GM21529 (cell line): ENCODE results near the gene CLIP1.
A peak's percentile ranks its signal among the peaks of the same experiment; 100 is the strongest.
"Not testable (repeated sequence)": the region's sequence is repeated elsewhere in the genome, so short reads cannot be mapped to it uniquely, and the experiment has no call there.

ENCODE experiments used
- ATAC-seq: cut with Tn5 transposase; IDR thresholded peaks from one replicate; pipeline ENCODE4 v1.9.1; 2021; ENCODE audit not compliant: unreplicated experiment

CLIP1 gene

GRCh38 chr12:122437656-122438121, 15.2 kb upstream of the CLIP1 start:
- no peak for ATAC-seq

GRCh38 chr12:122435186-122435585, 12.7 kb upstream of the CLIP1 start:
- ATAC-seq, result no peak

GRCh38 chr12:122429043-122429442, 6.6 kb upstream of the CLIP1 start:
- not testable (repeated sequence) for ATAC-seq

- ATAC-seq, result no peak
These were observed 4.9 kb upstream of the CLIP1 start for GRCh38 chr12:122427403-122427802.

GRCh38 chr12:122423258-122424165, 1.0 kb upstream of the CLIP1 start:
- no peak for ATAC-seq

- ATAC-seq, result no peak
These were observed 325 bp upstream of the CLIP1 start for GRCh38 chr12:122422730-122423257.

GRCh38 chr12:122421187-122421820, 1.2 kb downstream of the CLIP1 start:
- no peak for ATAC-seq

GRCh38 chr12:122420471-122421162, 1.9 kb downstream of the CLIP1 start:
- ATAC-seq, result no peak

- ATAC-seq, result not testable (repeated sequence)
These were observed 3.4 kb downstream of the CLIP1 start for GRCh38 chr12:122419094-122419493.

GRCh38 chr12:122415665-122416064, 6.8 kb downstream of the CLIP1 start:
- ATAC-seq, result not testable (repeated sequence)

- ATAC-seq, result no peak
These were observed 8.7 kb downstream of the CLIP1 start for GRCh38 chr12:122413516-122414404.

GRCh38 chr12:122412851-122413433, 9.5 kb downstream of the CLIP1 start:
- no peak for ATAC-seq

GRCh38 chr12:122411537-122411936, 10.9 kb downstream of the CLIP1 start:
- no peak for ATAC-seq

GRCh38 chr12:122407208-122407607, 15.3 kb downstream of the CLIP1 start:
- no peak for ATAC-seq

GRCh38 chr12:122406701-122407164, 15.7 kb downstream of the CLIP1 start:
- ATAC-seq, result no peak

GRCh38 chr12:122403831-122404230, 18.6 kb downstream of the CLIP1 start:
- no peak for ATAC-seq

- peak; percentile 62 for ATAC-seq
These were observed 19.2 kb downstream of the CLIP1 start for GRCh38 chr12:122403115-122403770.

GRCh38 chr12:122402264-122402663, 20.2 kb downstream of the CLIP1 start:
- ATAC-seq, result no peak
